ENCODE results near the gene FGGY. TPM values are rescaled to one million over a fixed set of nuclear protein-coding genes. Genes with fewer than 3 reads are reported as not detected.
"Not testable (repeated sequence)": the region's sequence is repeated elsewhere in the genome, so short reads cannot be mapped to it uniquely, and the experiment has no call there.

Gene FGGY
- total and polyA plus RNA-seq, 2 donors, result 15.6 to 25.3 TPM

- Histone ChIP-seq H3K4me1 (ENCODE audit: control insufficient read depth in 2 of 2, insufficient read depth in 2 of 2, low read length in 2 of 2) (no peaks in the 10 kb centered on the region), H3K9me3 (ENCODE audit: control insufficient read depth in 2 of 2, insufficient read depth in 1 of 2, low read length in 1 of 2) (no peaks in the 10 kb centered on the region), H3K4me3 (ENCODE audit: low read length in 2 of 2) (no peak overlapping the region), H3K27me3 (ENCODE audit: control insufficient read depth in 2 of 2, insufficient read depth in 1 of 2, low read length in 1 of 2) (no peaks in the 10 kb centered on the region), H3K27ac (ENCODE audit: low read depth in 1 of 2, low read length in 1 of 2) (no peak overlapping the region), H3K36me3 (ENCODE audit: control insufficient read depth in 2 of 2, insufficient read depth in 2 of 2, low read length in 1 of 2) (no peaks in the 10 kb centered on the region)
- DNase-seq (ENCODE audit: low read depth in 6 of 9, low spot score in 9 of 9), result no peak
- WGBS, result 93% methylated on average over 1 of the region's 1 CpG
Measured at GRCh38 chr1:59557549-59557885, 260.6 kb downstream of the FGGY start.

- 94% methylated on average over 3 of the region's 3 CpGs for WGBS
- not testable (repeated sequence) for H3K4me1 ChIP-seq (ENCODE audit: control insufficient read depth in 2 of 2, insufficient read depth in 2 of 2, low read length in 2 of 2); H3K4me3 ChIP-seq (ENCODE audit: low read length in 2 of 2); H3K9me3 ChIP-seq (ENCODE audit: control insufficient read depth in 2 of 2, insufficient read depth in 1 of 2, low read length in 1 of 2); H3K36me3 ChIP-seq (ENCODE audit: control insufficient read depth in 2 of 2, insufficient read depth in 2 of 2, low read length in 1 of 2); H3K27me3 ChIP-seq (ENCODE audit: control insufficient read depth in 2 of 2, insufficient read depth in 1 of 2, low read length in 1 of 2); DNase-seq (ENCODE audit: low read depth in 6 of 9, low spot score in 9 of 9); H3K27ac ChIP-seq (ENCODE audit: low read depth in 1 of 2, low read length in 1 of 2)
Measured at GRCh38 chr1:59558580-59558979, 261.7 kb downstream of the FGGY start.

DNA sequence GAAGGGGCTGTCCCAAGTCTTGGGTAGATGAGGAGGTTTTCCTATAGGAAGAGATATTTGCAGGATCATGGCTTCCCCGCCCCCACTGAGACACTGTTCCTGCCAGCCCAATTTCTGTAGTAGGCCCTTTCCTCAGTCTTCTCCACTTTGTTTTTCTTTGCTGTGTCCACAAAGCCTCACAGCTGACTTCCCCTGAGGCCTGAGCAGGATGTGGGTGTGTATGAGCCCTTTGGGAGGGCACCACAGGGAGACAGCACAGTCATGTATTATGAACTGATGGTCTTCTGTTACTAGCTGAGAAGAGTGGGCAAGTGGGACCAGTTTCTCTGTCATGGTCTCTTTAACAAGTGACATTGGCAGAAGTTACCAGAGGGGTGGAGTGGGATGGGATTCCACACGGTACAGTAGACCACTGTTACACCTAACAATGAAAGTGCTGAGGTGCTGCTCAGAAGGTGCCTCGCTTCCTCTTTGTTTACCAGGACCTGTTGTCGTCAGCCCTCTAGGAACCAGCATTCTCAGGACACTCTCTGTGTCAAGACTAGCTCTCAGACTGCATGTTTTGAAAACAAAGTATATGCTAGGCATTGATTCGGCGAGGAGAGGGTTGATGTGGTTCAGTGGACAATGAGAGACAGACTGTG is 264.0 kb downstream of the FGGY start:
- Histone ChIP-seq H3K9me3 (ENCODE audit: control insufficient read depth in 2 of 2, insufficient read depth in 1 of 2, low read length in 1 of 2) (no peaks in the 10 kb centered on the region), H3K4me1 (ENCODE audit: control insufficient read depth in 2 of 2, insufficient read depth in 2 of 2, low read length in 2 of 2) (no peaks in the 10 kb centered on the region), H3K27me3 (ENCODE audit: control insufficient read depth in 2 of 2, insufficient read depth in 1 of 2, low read length in 1 of 2) (no peaks in the 10 kb centered on the region), H3K27ac (ENCODE audit: low read depth in 1 of 2, low read length in 1 of 2) (no peak overlapping the region), H3K36me3 (ENCODE audit: control insufficient read depth in 2 of 2, insufficient read depth in 2 of 2, low read length in 1 of 2) (no peaks in the 10 kb centered on the region), H3K4me3 (ENCODE audit: low read length in 2 of 2) (no peak overlapping the region)
- no peak for DNase-seq (ENCODE audit: low read depth in 6 of 9, low spot score in 9 of 9)
- 94% methylated on average over 6 of the region's 6 CpGs for WGBS

GRCh38 chr1:59561796-59562195 is 264.9 kb downstream of the FGGY start:
- Histone ChIP-seq H3K27ac (ENCODE audit: low read depth in 1 of 2, low read length in 1 of 2) (no peak overlapping the region), H3K36me3 (ENCODE audit: control insufficient read depth in 2 of 2, insufficient read depth in 2 of 2, low read length in 1 of 2) (no peaks in the 10 kb centered on the region), H3K4me3 (ENCODE audit: low read length in 2 of 2) (no peak overlapping the region), H3K4me1 (ENCODE audit: control insufficient read depth in 2 of 2, insufficient read depth in 2 of 2, low read length in 2 of 2) (no peaks in the 10 kb centered on the region), H3K27me3 (ENCODE audit: control insufficient read depth in 2 of 2, insufficient read depth in 1 of 2, low read length in 1 of 2) (no peaks in the 10 kb centered on the region), H3K9me3 (ENCODE audit: control insufficient read depth in 2 of 2, insufficient read depth in 1 of 2, low read length in 1 of 2) (no peaks in the 10 kb centered on the region)
- DNase-seq (ENCODE audit: low read depth in 6 of 9, low spot score in 9 of 9), result no peak
- WGBS, result 98% methylated on average over 1 of the region's 1 CpG

DNA sequence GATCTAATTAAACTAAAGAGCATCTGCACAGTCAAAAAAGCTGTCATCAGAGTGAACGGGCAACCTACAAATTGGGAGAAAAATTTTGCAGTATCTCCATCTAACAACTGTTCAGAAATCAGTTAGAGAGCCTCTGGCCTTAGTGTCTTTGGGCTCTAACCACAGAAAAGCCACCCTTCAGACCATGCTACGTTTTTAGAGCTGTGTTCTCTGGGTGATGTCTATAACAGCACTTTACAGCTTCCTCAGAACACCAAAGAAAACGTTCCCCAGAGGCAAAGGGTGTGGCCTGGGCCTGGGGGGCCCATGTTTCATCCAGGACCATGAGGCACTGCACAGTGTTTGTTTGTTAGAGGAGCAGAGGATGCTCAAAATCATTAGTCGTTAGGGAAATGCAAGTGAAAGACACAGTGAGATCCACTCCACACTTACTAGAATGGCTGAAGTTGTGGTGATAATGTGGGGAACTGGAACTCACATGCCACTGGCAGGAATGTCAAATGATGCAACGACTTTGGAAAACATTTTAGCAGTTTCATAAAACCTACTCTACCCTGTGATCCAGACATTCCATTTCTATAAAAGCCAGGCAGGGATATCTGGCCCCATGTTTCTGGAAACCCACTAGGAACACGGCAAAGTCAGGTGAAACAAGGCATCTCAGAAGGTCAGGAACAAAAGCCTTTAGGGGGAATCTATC is 267.4 kb downstream of the FGGY start:
- Histone ChIP-seq H3K4me1 (ENCODE audit: control insufficient read depth in 2 of 2, insufficient read depth in 2 of 2, low read length in 2 of 2) (no peaks in the 10 kb centered on the region), H3K9me3 (ENCODE audit: control insufficient read depth in 2 of 2, insufficient read depth in 1 of 2, low read length in 1 of 2) (no peaks in the 10 kb centered on the region), H3K36me3 (ENCODE audit: control insufficient read depth in 2 of 2, insufficient read depth in 2 of 2, low read length in 1 of 2) (no peaks in the 10 kb centered on the region), H3K4me3 (ENCODE audit: low read length in 2 of 2) (no peak overlapping the region), H3K27ac (ENCODE audit: low read depth in 1 of 2, low read length in 1 of 2) (no peak overlapping the region), H3K27me3 (ENCODE audit: control insufficient read depth in 2 of 2, insufficient read depth in 1 of 2, low read length in 1 of 2) (no peaks in the 10 kb centered on the region)
- 84% methylated on average over 6 of the region's 6 CpGs for WGBS
- no peak for DNase-seq (ENCODE audit: low read depth in 6 of 9, low spot score in 9 of 9)

GRCh38 chr1:59565611-59566410 is 268.9 kb downstream of the FGGY start:
- WGBS, result 95% methylated on average over 5 of the region's 5 CpGs

DNA sequence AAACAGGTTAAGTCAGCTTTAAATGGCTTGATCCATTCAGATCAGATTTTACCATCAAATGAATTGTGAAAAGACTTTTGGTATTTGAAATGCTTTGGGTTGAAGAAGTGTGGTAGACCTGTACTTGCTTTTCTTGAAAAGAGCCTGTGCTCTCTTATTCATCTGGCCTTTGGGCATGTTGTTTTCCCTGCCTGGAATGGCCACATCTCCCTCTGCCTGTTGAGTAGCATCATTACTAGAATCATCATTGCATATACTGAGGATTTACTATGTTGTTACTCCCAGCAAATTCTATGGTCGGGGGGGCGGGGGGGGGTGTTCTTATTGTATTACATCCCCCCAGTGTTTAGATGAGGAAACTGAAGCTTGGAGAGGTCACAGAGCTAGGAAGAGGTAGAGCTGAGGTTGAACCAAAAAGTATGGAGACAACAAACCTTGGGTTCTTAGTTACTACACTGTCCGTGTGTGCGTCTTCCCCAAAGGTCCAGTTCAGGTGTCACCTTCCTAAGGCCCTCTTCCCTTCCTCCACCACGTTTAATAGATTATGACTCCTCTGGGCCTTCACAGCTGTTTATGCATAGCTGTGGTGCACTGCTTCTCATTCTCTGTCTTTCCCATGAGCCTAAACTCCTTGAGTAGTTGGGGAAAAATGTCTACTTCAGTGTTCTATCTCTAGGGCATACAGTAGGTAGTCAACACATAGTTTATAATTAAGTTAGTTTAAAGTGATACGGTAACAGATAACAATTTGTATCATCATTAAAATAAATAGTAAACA is 271.5 kb downstream of the FGGY start:
- Histone ChIP-seq H3K4me3 (ENCODE audit: low read length in 2 of 2) (no peak overlapping the region), H3K36me3 (ENCODE audit: control insufficient read depth in 2 of 2, insufficient read depth in 2 of 2, low read length in 1 of 2) (no peaks in the 10 kb centered on the region), H3K27me3 (ENCODE audit: control insufficient read depth in 2 of 2, insufficient read depth in 1 of 2, low read length in 1 of 2) (no peaks in the 10 kb centered on the region), H3K9me3 (ENCODE audit: control insufficient read depth in 2 of 2, insufficient read depth in 1 of 2, low read length in 1 of 2) (no peaks in the 10 kb centered on the region), H3K4me1 (ENCODE audit: control insufficient read depth in 2 of 2, insufficient read depth in 2 of 2, low read length in 2 of 2) (peaks cover 11 to 12% of the 10 kb centered on the region in 2 donors), H3K27ac (ENCODE audit: low read depth in 1 of 2, low read length in 1 of 2) (no peak overlapping the region)
- 98% methylated on average over 6 of the region's 6 CpGs for WGBS
- DNase-seq (ENCODE audit: low read depth in 6 of 9, low spot score in 9 of 9), result no peak

More at GRCh38 chr1:59565611-59566410, 268.9 kb downstream of the FGGY start:
- Histone ChIP-seq H3K9me3 (ENCODE audit: control insufficient read depth in 2 of 2, insufficient read depth in 1 of 2, low read length in 1 of 2) (no peaks in the 10 kb centered on the region), H3K4me3 (ENCODE audit: low read length in 2 of 2) (no peak overlapping the region), H3K27me3 (ENCODE audit: control insufficient read depth in 2 of 2, insufficient read depth in 1 of 2, low read length in 1 of 2) (no peaks in the 10 kb centered on the region), H3K27ac (ENCODE audit: low read depth in 1 of 2, low read length in 1 of 2) (no peak overlapping the region), H3K36me3 (ENCODE audit: control insufficient read depth in 2 of 2, insufficient read depth in 2 of 2, low read length in 1 of 2) (no peaks in the 10 kb centered on the region), H3K4me1 (ENCODE audit: control insufficient read depth in 2 of 2, insufficient read depth in 2 of 2, low read length in 2 of 2) (peaks cover 6 to 11% of the 10 kb centered on the region in 2 donors)
- DNase-seq (ENCODE audit: low read depth in 6 of 9, low spot score in 9 of 9), result no peak

- Histone ChIP-seq H3K4me1 (ENCODE audit: control insufficient read depth in 2 of 2, insufficient read depth in 2 of 2, low read length in 2 of 2) (peaks cover 11 to 12% of the 10 kb centered on the region in 2 donors), H3K36me3 (ENCODE audit: control insufficient read depth in 2 of 2, insufficient read depth in 2 of 2, low read length in 1 of 2) (no peaks in the 10 kb centered on the region), H3K27me3 (ENCODE audit: control insufficient read depth in 2 of 2, insufficient read depth in 1 of 2, low read length in 1 of 2) (no peaks in the 10 kb centered on the region), H3K9me3 (ENCODE audit: control insufficient read depth in 2 of 2, insufficient read depth in 1 of 2, low read length in 1 of 2) (no peaks in the 10 kb centered on the region), H3K27ac (ENCODE audit: low read depth in 1 of 2, low read length in 1 of 2) (no peak overlapping the region), H3K4me3 (ENCODE audit: low read length in 2 of 2) (no peak overlapping the region)
- 91% methylated on average over 2 of the region's 2 CpGs for WGBS
- DNase-seq (ENCODE audit: low read depth in 6 of 9, low spot score in 9 of 9), result no peak
Measured at GRCh38 chr1:59569198-59569597, 272.3 kb downstream of the FGGY start.
